HL-60 (cell line): Measurements from ENCODE around the gene PRDM16.

Experiments
- DNase-seq, 2 experiments: peaks; one replicate each; pipeline ENCODE4 v3.0.0-alpha.2; 2010 to 2020; ENCODE audit warnings: low read depth in 1 of 2, low spot score in 1 of 2
- H3K27ac ChIP-seq: fragments of 250-450 bp; sonication (Bioruptor Pico); replicated peaks from 2 replicates; pipeline ENCODE4 v1.5.1; 2020; ENCODE audit warnings: mild to moderate bottlenecking, moderate library complexity
- H3K27me3 ChIP-seq: fragments of 250-450 bp; sonication (Bioruptor Pico); 2 replicates; pipeline ENCODE4 v1.5.1; 2021; ENCODE audit warnings: mild to moderate bottlenecking, moderate library complexity; ENCODE audit not compliant: insufficient read depth, poor library complexity, severe bottlenecking
- H3K4me3 ChIP-seq: replicated peaks from 2 replicates; pipeline ENCODE4 v1.5.1; 2011; ENCODE audit warnings: mild to moderate bottlenecking, control low read depth, low read length; ENCODE audit not compliant: insufficient read depth
- CTCF ChIP-seq: IDR thresholded peaks from one replicate; pipeline ENCODE4 v1.5.1; 2011; ENCODE audit warnings: low read length, control low read depth, inconsistent platforms; ENCODE audit not compliant: insufficient read depth
- GABPA ChIP-seq: IDR thresholded peaks from 2 replicates; pipeline ENCODE4 v1.6.1; 2012; ENCODE audit warnings: low read depth
- POLR2AphosphoS5 ChIP-seq: IDR thresholded peaks from 2 replicates; pipeline ENCODE4 v1.6.1; 2012; ENCODE audit warnings: low read depth
- REST ChIP-seq: IDR thresholded peaks from 2 replicates; pipeline ENCODE4 v1.6.1; 2012; ENCODE audit warnings: low read depth; ENCODE audit not compliant: insufficient replicate concordance
- SPI1 ChIP-seq: IDR thresholded peaks from 2 replicates; pipeline ENCODE4 v1.6.1; 2012; ENCODE audit warnings: low read depth, mild to moderate bottlenecking, borderline replicate concordance

The PRDM16 gene

GRCh38 chr1:3028531-3029282 lies 40.3 kb upstream of the PRDM16 start:
- no peak for DNase-seq
- H3K4me3 ChIP-seq, result no peak overlapping the region
- TF ChIP-seq CTCF, result no peak
- TF ChIP-seq GABPA, result no peak
- no peak overlapping the region for H3K27ac ChIP-seq
- H3K27me3 ChIP-seq, result no peaks in the 10 kb centered on the region

- Histone ChIP-seq H3K27ac (no peak overlapping the region), H3K4me3 (no peak overlapping the region), H3K27me3 (no peaks in the 10 kb centered on the region)
- no peak for DNase-seq
- no peak for TF ChIP-seq REST
Observed at GRCh38 chr1:3029481-3029961, 39.5 kb upstream of the PRDM16 start.

GRCh38 chr1:3029991-3030662 lies 38.9 kb upstream of the PRDM16 start:
- TF ChIP-seq REST (no peak), GABPA (no peak), SPI1 (no peak), POLR2AphosphoS5 (no peak), CTCF (no peak)
- H3K27ac ChIP-seq, result no peak overlapping the region
- no peak for DNase-seq
- no peaks in the 10 kb centered on the region for H3K27me3 ChIP-seq
- H3K4me3 ChIP-seq, result no peak overlapping the region

- H3K27ac ChIP-seq, result no peak overlapping the region
- DNase-seq, result no peak
- no peak overlapping the region for H3K4me3 ChIP-seq
- TF ChIP-seq SPI1 (no peak), REST (no peak), POLR2AphosphoS5 (no peak), GABPA (no peak), CTCF (no peak)
- H3K27me3 ChIP-seq, result no peaks in the 10 kb centered on the region
Observed at GRCh38 chr1:3030663-3031381, 38.2 kb upstream of the PRDM16 start.
